Neural cell (in vitro differentiated cells): ENCODE data around the gene GATA2.

ENCODE experiments used
- EZH2 ChIP-seq: fragments of 200-600, 300-800 bp; shearing (Covaris generic), sonication (generic); IDR thresholded peaks from 2 replicates; pipeline ENCODE4 v1.6.1; 2014; ENCODE audit warnings: antibody characterized with exemption, low read length, borderline replicate concordance, mild to moderate bottlenecking; ENCODE audit not compliant: insufficient read depth, poor library complexity, severe bottlenecking
- POLR2AphosphoS5 ChIP-seq: IDR thresholded peaks from 2 replicates; pipeline ENCODE4 v1.6.1; 2012
- RAD21 ChIP-seq: fragments of 450-650 bp; conservative IDR thresholded peaks from 2 replicates; pipeline ENCODE4 v1.6.1; 2014; ENCODE audit warnings: antibody characterized with exemption, mild to moderate bottlenecking, moderate library complexity
- SMC3 ChIP-seq: fragments of 450-650 bp; conservative IDR thresholded peaks from 2 replicates; pipeline ENCODE4 v1.6.1; 2014; ENCODE audit warnings: antibody characterized with exemption, mild to moderate bottlenecking, moderate library complexity; ENCODE audit not compliant: poor library complexity
- TAF1 ChIP-seq: IDR thresholded peaks from 2 replicates; pipeline ENCODE4 v1.6.1; 2012; ENCODE audit warnings: low read depth
- TF ChIP-seq, protein P1 (sequence below): fragments of 450-650 bp; IDR thresholded peaks from 2 replicates; pipeline ENCODE4 v1.5.1; 2014; ENCODE audit warnings: antibody characterized with exemption, mild to moderate bottlenecking, moderate library complexity; ENCODE audit not compliant: poor library complexity, severe bottlenecking

DNA sequence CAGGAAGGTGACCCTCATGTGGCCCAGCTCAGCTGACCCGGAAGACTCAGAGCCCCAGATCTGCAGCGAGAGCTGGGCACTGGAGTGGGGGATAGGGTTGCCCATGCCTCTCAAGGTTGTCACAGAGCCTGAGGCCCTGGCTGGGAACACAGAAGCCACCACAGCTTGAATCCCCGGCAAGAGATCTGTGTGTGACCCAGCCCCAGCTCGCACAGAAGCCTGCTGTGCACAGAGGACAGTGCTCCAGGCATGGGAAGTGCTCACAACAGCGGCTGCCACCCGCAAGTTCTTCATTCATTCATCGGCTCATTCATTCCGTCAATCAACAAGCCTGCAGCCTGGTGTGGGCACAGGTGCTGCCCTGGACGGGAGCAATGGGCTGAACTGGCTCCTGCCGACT is 62.7 kb downstream of the GATA2 start:
- TF ChIP-seq, protein P1, sequence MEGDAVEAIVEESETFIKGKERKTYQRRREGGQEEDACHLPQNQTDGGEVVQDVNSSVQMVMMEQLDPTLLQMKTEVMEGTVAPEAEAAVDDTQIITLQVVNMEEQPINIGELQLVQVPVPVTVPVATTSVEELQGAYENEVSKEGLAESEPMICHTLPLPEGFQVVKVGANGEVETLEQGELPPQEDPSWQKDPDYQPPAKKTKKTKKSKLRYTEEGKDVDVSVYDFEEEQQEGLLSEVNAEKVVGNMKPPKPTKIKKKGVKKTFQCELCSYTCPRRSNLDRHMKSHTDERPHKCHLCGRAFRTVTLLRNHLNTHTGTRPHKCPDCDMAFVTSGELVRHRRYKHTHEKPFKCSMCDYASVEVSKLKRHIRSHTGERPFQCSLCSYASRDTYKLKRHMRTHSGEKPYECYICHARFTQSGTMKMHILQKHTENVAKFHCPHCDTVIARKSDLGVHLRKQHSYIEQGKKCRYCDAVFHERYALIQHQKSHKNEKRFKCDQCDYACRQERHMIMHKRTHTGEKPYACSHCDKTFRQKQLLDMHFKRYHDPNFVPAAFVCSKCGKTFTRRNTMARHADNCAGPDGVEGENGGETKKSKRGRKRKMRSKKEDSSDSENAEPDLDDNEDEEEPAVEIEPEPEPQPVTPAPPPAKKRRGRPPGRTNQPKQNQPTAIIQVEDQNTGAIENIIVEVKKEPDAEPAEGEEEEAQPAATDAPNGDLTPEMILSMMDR, result no peak
- TF ChIP-seq RAD21 (no peak), SMC3 (no peak), TAF1 (no peak), EZH2 (no peak), POLR2AphosphoS5 (no peak)
